K562 (cell line): ENCODE data around the gene EPB41L2. TPM values are rescaled to one million over a fixed set of nuclear protein-coding genes. Genes with fewer than 3 reads are reported as not detected.

Experiments
- ATAC-seq: fragments of 200-7000 bp; cut with Tn5 transposase; 3 replicates; pipeline ENCODE4 v1.9.1; 2020; ENCODE audit warnings: moderate library complexity
- BruUV-seq: library from RNA; stranded (reverse); fragments of 400-500 nt; replicated peaks from 2 replicates; lab custom pipeline; 2021; lab: Mats Ljungman, UMichigan
- CTCF ChIA-PET: fragments of 300-600 bp; formaldehyde crosslinking; extraction: SDS; loops from one replicate; lab custom pipeline; 2021; ENCODE audit warnings: low intra/inter-chr PET ratio; lab: Yijun Ruan, JAX
- POLR2A ChIA-PET: fragments of 300-600, 350-650 bp; sonication (Branson Sonifier 250); formaldehyde crosslinking; extraction: SDS; loops from one replicate; lab custom pipeline; 2021; ENCODE audit warnings: antibody characterized with exemption, inconsistent platforms; lab: Yijun Ruan, JAX
- DNase-seq, 4 experiments: peaks; one replicate each; pipeline versions ENCODE4 v3.0.0 to v3.0.0-alpha.2; 2011 to 2018; ENCODE audit warnings: low spot score in 3 of 4, mixed read lengths in 3 of 4; ENCODE audit errors: extremely low read depth in 1 of 4
- FAIRE-seq: peaks from 2 replicates; lab custom pipeline; 2011; peaks lifted over from hg19 to GRCh38; lab: Jason Lieb, UNC
- H2AFZ ChIP-seq: 2 replicates; pipeline ENCODE4 v1.6.0; 2011; ENCODE audit warnings: low read depth, low read length, control low read depth, inconsistent platforms
- H3K27ac ChIP-seq: fragments of 200-600 bp; 3 replicates; pipeline ENCODE4 v1.8.0; 2011; ENCODE audit warnings: low read depth, mild to moderate bottlenecking, control low read depth, inconsistent platforms, low read length, moderate library complexity, mixed read lengths; ENCODE audit errors: extremely low read depth
- H3K27me3 ChIP-seq, 2 experiments: fragments of 300-600 bp in 1 of 2; 2 replicates in 1 of 2; 3 replicates in 1 of 2; pipeline versions ENCODE4 v1.6.0 to v1.8.0; 2011; ENCODE audit warnings: inconsistent platforms in 2 of 2, low read length in 2 of 2, mild to moderate bottlenecking in 1 of 2, mixed read lengths in 1 of 2, moderate library complexity in 1 of 2; ENCODE audit not compliant: control insufficient read depth in 2 of 2, insufficient read depth in 2 of 2
- H3K36me3 ChIP-seq: fragments of 300-600 bp; 3 replicates; pipeline ENCODE4 v1.8.0; 2011; ENCODE audit warnings: mild to moderate bottlenecking, low read length, inconsistent platforms; ENCODE audit not compliant: control insufficient read depth, insufficient read depth
- H3K4me1 ChIP-seq, 2 experiments: fragments of 200-600 bp in 1 of 2; replicated peaks in 1 of 2; 2 replicates in 1 of 2; 3 replicates in 1 of 2; pipeline versions ENCODE4 v1.5.1 to v1.8.0; 2011; ENCODE audit warnings: inconsistent platforms in 2 of 2, low read length in 2 of 2, mild to moderate bottlenecking in 1 of 2, mixed read lengths in 1 of 2, moderate library complexity in 1 of 2; ENCODE audit not compliant: control insufficient read depth in 2 of 2, insufficient read depth in 2 of 2
- H3K4me2 ChIP-seq: 2 replicates; pipeline ENCODE4 v1.6.1; 2011; ENCODE audit warnings: low read length, control low read depth, inconsistent platforms, mixed read lengths; ENCODE audit not compliant: insufficient read depth
- H3K4me3 ChIP-seq: fragments of 200-600 bp; sonication (generic), shearing (Covaris generic); 2 replicates; pipeline ENCODE4 v1.5.1; 2016; ENCODE audit warnings: control low read depth, inconsistent platforms
- H3K79me2 ChIP-seq: fragments of 200-600 bp; 3 replicates; pipeline ENCODE4 v1.8.0; 2011; ENCODE audit warnings: low read length, inconsistent platforms; ENCODE audit not compliant: control insufficient read depth, insufficient read depth
- H3K9ac ChIP-seq, 2 experiments: 2 replicates each; pipeline versions ENCODE4 v1.6.0 to v1.6.1; 2011; ENCODE audit warnings: low read depth in 2 of 2, low read length in 2 of 2, control low read depth in 1 of 2, inconsistent platforms in 1 of 2, mild to moderate bottlenecking in 1 of 2, mixed read lengths in 1 of 2; ENCODE audit not compliant: insufficient read depth in 1 of 2
- H3K9me1 ChIP-seq: one replicate; pipeline ENCODE4 v1.6.0; 2011; ENCODE audit warnings: inconsistent platforms, mild to moderate bottlenecking, low read length, moderate library complexity; ENCODE audit not compliant: control insufficient read depth, insufficient read depth
- H3K9me3 ChIP-seq: replicated peaks from 2 replicates; pipeline ENCODE4 v1.5.1; 2011; ENCODE audit warnings: low read depth, low read length, inconsistent platforms; ENCODE audit not compliant: control insufficient read depth, insufficient read depth
- H4K20me1 ChIP-seq: replicated peaks from 2 replicates; pipeline ENCODE4 v1.6.1; 2011; ENCODE audit warnings: low read length, inconsistent platforms, mixed read lengths; ENCODE audit not compliant: control insufficient read depth, insufficient read depth
- CREB1 ChIP-seq, 2 experiments: sonication (generic) in 1 of 2; formaldehyde crosslinking in 1 of 2; IDR thresholded peaks; 2 replicates each; pipeline versions ENCODE4 v1.6.1 to v1.8.0; 2012 to 2022; ENCODE audit warnings: inconsistent platforms in 1 of 2, mild to moderate bottlenecking in 1 of 2, missing genetic modification reagents in 1 of 2, moderate library complexity in 1 of 2
- ESRRB ChIP-seq: fragments of 250-450 bp; sonication (Bioruptor Pico); IDR thresholded peaks from 2 replicates; pipeline ENCODE4 v1.5.0; 2020; ENCODE audit warnings: mild to moderate bottlenecking, moderate library complexity, borderline replicate concordance
- FOXA1 ChIP-seq: fragments of 450-650 bp; IDR thresholded peaks from 2 replicates; pipeline ENCODE4 v1.6.1; 2016; ENCODE audit warnings: mild to moderate bottlenecking, borderline replicate concordance
- FOXP1 ChIP-seq: sonication (generic); formaldehyde crosslinking; IDR thresholded peaks from 2 replicates; pipeline ENCODE4 v1.8.0; 2022; ENCODE audit warnings: mild to moderate bottlenecking, missing genetic modification reagents
- GATAD2A ChIP-seq: fragments of 450-650 bp; IDR thresholded peaks from 2 replicates; pipeline ENCODE4 v1.6.1; 2017
- JUN ChIP-seq, 2 experiments: sonication (generic) in 1 of 2; formaldehyde crosslinking in 1 of 2; IDR thresholded peaks; 2 replicates each; pipeline versions ENCODE4 v1.6.1 to v1.8.0; 2012 to 2022; ENCODE audit warnings: borderline replicate concordance in 2 of 2, mild to moderate bottlenecking in 2 of 2, improper control_type of control experiment in 1 of 2, low read depth in 1 of 2, low read length in 1 of 2, missing genetic modification reagents in 1 of 2
- MTA2 ChIP-seq: fragments of 450-650 bp; IDR thresholded peaks from 2 replicates; pipeline ENCODE4 v1.6.1; 2016; ENCODE audit warnings: low read depth
- NEUROD1 ChIP-seq: fragments of 150-350 bp; IDR thresholded peaks from 2 replicates; pipeline ENCODE4 v1.6.1; 2014; ENCODE audit warnings: borderline replicate concordance, low read length, low read depth; ENCODE audit not compliant: partially characterized antibody
- NFXL1 ChIP-seq: fragments of 450-650 bp; formaldehyde crosslinking; IDR thresholded peaks from 2 replicates; pipeline ENCODE4 v1.4.0; 2021; ENCODE audit warnings: mild to moderate bottlenecking
- NR2C2 ChIP-seq, 2 experiments: fragments of 200-800 bp in 1 of 2; sonication (Bioruptor generic) in 1 of 2; sonication (generic) in 1 of 2; formaldehyde crosslinking in 1 of 2; IDR thresholded peaks; 2 replicates each; pipeline versions ENCODE4 v1.6.1 to v1.8.0; 2016 to 2022; ENCODE audit warnings: mild to moderate bottlenecking in 1 of 2, missing compliant biosample characterization in 1 of 2, missing genetic modification characterization in 1 of 2, missing genetic modification reagents in 1 of 2
- NR2F6 ChIP-seq: fragments of 450-650 bp; formaldehyde crosslinking; IDR thresholded peaks from 2 replicates; pipeline ENCODE4 v1.4.0; 2020; ENCODE audit warnings: mild to moderate bottlenecking
- RBM17 ChIP-seq: fragments of 200-400 bp; formaldehyde crosslinking; IDR thresholded peaks from 2 replicates; pipeline ENCODE4 v1.6.1; 2017; ENCODE audit warnings: low read depth, mild to moderate bottlenecking, low read length, borderline replicate concordance
- WGBS: fragments of 100-300 bp; shearing (Covaris generic); methylation state at CpG from one replicate; pipeline ENCODE4 v1.1.6; 2016; ENCODE audit warnings: low coverage, mixed read lengths; ENCODE audit not compliant: insufficient coverage; ENCODE audit errors: missing lambda C conversion rate; 5-methylcytosine and 5-hydroxymethylcytosine counted together
- in situ Hi-C: fragments of 300-500 bp; cut with MboI; formaldehyde crosslinking; loops from 4 replicates; pipeline ENCODE4 v1.15.0; 2018; ENCODE audit warnings: inconsistent platforms, mixed read lengths
- intact Hi-C: fragments of 100-400 bp; cut with micrococcal nuclease; formaldehyde crosslinking; loops from 2 replicates; pipeline ENCODE4 v1.14.2; 2022
- polyA plus RNA-seq, 8 experiments: library from polyadenylated mRNA; depleted of rRNA in 4 of 8; stranded (reverse) in 5 of 8; unstranded in 3 of 8; fragments of >200 nt; fragmentation: Nextera tagmentation in 2 of 8; fragmentation: Illumina TruSeq in 1 of 8; extraction: Ambion mirVana in 2 of 8; extraction: Trizol in 1 of 8; gene quantifications; 2 replicates each; pipeline versions ENCODE4 v1.2.1 to v1.2.3, GENCODE V29; 2011 to 2014; ENCODE audit warnings: inconsistent platforms in 1 of 8, missing spikeins in 1 of 8
- total RNA-seq, 7 experiments: library from RNA; depleted of rRNA in 6 of 7; stranded (reverse); fragments of >200 nt in 6 of 7; fragmentation: Illumina TruSeq in 2 of 7; extraction: Trizol in 2 of 7; gene quantifications; 2 replicates each; pipeline versions ENCODE4 v1.2.1 to v1.2.3, GENCODE V29; 2011 to 2021; ENCODE audit warnings: low replicate concordance in 1 of 7
- TF ChIP-seq, protein P1 (sequence below), 2 experiments: fragments of 450-650 bp; IDR thresholded peaks; 2 replicates each; pipeline ENCODE4 v1.6.1; 2016
- TF ChIP-seq, protein P2 (sequence below): sonication (generic); formaldehyde crosslinking; IDR thresholded peaks from 2 replicates; pipeline ENCODE4 v1.8.1; 2023; ENCODE audit warnings: mild to moderate bottlenecking, missing genetic modification reagents, moderate library complexity

The EPB41L2 gene
- total and polyA plus RNA-seq, 9 of the 15 experiments (the other 6 are each of a cell fraction or from before 2014, with no cell fraction given), result 5.1 to 53.6 (median 25.0) TPM

DNA sequence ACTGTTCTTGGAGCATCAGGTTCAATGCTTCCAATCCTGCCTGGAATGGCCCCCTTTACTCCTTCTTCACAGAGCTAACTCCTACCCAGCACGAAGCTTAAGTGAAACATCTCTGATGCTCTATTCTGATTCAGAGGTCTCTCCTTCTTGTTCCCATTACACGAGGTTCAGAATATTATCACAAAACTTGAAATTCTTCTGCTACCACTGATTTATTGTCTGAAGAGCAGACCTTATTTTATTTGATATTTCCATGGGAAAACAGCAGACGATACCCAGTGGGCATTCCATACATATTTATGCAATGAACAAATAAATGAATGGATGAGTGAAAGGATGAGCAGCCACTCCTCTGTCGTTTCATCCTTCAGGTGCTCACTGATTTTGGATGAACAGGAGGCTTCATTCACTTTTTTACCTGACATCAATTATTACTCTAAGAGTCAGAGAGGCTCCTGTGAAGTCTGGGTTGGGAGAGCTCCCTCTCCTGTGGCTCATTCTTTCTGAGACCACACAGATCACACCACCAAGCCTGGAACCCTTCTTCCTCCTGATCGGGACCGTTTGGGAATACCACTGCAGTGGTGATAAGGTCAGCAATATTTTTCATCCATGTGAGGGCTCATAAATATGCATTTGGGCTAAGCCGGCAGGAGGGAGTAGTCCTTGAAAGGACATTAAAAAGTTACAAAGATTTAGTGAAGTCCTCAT is 210.0 kb downstream of the EPB41L2 start:
- FAIRE-seq (no peak), DNase-seq (no peak), ATAC-seq (no peak)
- intact Hi-C loops (no loop called here), in situ Hi-C loops (no loop called here)
- no peak overlapping the region for H3K4me3 ChIP-seq
- H3K36me3 ChIP-seq, result no peaks in the 10 kb centered on the region
- H4K20me1 ChIP-seq, result no peaks in the 10 kb centered on the region
- H2AFZ ChIP-seq, result no peak overlapping the region
- no peaks in the 10 kb centered on the region for H3K4me1 ChIP-seq
- no peaks in the 10 kb centered on the region for H3K9me3 ChIP-seq
- ChIA-PET CTCF (no interaction called here), POLR2A (no interaction called here)
- no peak overlapping the region for H3K27ac ChIP-seq
- H3K4me2 ChIP-seq, result no peak overlapping the region
- TF ChIP-seq NR2C2 (CRISPR knock-in tag; IDR thresholded peaks at IDR 0.05) (no peak), NR2C2 (tag; IDR thresholded peaks at IDR 0.05) (no peak), CREB1 (IDR thresholded peaks at IDR 0.05) (no peak), CREB1 (CRISPR knock-in tag; IDR thresholded peaks at IDR 0.05) (no peak), NR2F6 (CRISPR knock-in tag) (no peak), GATAD2A (no peak), NFXL1 (CRISPR knock-in tag) (no peak), MTA2 (no peak), FOXP1 (no peak), ESRRB (CRISPR knock-in tag) (no peak), FOXA1 (no peak), JUN (IDR thresholded peaks at IDR 0.05; ENCODE audit: borderline replicate concordance, low read depth, low read length) (no peak), JUN (CRISPR knock-in tag; IDR thresholded peaks at IDR 0.05; ENCODE audit: borderline replicate concordance) (no peak), NEUROD1 (no peak), RBM17 (no peak)
- TF ChIP-seq, protein P1, sequence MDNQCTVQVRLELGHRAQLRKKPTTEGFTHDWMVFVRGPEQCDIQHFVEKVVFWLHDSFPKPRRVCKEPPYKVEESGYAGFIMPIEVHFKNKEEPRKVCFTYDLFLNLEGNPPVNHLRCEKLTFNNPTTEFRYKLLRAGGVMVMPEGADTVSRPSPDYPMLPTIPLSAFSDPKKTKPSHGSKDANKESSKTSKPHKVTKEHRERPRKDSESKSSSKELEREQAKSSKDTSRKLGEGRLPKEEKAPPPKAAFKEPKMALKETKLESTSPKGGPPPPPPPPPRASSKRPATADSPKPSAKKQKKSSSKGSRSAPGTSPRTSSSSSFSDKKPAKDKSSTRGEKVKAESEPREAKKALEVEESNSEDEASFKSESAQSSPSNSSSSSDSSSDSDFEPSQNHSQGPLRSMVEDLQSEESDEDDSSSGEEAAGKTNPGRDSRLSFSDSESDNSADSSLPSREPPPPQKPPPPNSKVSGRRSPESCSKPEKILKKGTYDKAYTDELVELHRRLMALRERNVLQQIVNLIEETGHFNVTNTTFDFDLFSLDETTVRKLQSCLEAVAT (IDR thresholded peaks at IDR 0.05), result no peak
- TF ChIP-seq, protein P2, sequence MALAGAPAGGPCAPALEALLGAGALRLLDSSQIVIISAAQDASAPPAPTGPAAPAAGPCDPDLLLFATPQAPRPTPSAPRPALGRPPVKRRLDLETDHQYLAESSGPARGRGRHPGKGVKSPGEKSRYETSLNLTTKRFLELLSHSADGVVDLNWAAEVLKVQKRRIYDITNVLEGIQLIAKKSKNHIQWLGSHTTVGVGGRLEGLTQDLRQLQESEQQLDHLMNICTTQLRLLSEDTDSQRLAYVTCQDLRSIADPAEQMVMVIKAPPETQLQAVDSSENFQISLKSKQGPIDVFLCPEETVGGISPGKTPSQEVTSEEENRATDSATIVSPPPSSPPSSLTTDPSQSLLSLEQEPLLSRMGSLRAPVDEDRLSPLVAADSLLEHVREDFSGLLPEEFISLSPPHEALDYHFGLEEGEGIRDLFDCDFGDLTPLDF, result no peak
- WGBS, result 35% methylated on average over 7 of the region's 7 CpGs
- no peak overlapping the region for H3K9ac ChIP-seq
- no peaks in the 10 kb centered on the region for H3K79me2 ChIP-seq
- H3K9me1 ChIP-seq, result no peaks in the 10 kb centered on the region
- H3K27me3 ChIP-seq, result no peaks in the 10 kb centered on the region
- BruUV-seq, result no TSS peak
